ENCODE data around the gene SPATA9. TPM values are rescaled to one million over a fixed set of nuclear protein-coding genes. Genes with fewer than 3 reads are reported as not detected.

The SPATA9 gene
- total RNA-seq, 1 donor from 2014 or later = 1.0 TPM

DNA sequence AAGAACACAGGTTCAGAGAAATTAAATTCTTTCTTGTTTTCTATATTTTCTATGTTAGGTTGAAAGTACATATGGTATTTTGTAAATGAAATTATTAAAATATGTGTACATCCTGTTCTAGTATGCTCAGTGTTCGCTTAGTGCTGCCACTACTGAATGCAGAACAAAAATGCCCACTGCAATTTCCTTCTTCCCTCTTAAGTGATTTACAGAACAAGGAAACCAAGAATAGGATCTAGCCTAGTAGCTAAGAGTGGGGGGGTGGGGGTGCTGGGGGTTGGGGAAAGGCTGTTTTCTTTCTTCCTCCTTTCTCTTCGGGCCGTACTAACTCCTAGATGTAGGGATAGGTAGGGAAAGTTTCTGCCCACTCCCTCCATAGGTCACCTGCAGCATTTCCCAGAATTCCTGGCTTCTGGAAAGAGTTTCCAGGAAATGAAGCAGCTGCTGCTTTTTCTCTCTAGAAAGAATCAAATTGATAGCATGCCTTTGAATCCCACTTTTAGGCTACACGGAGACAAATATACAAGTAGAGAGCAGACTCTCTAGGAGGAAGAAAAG lies 15.7 kb downstream of the SPATA9 start:
- H3K9me3 ChIP-seq (ENCODE audit: control insufficient read depth in 3 of 3, low read length in 3 of 3) = no peaks in the 10 kb centered on the region

DNA sequence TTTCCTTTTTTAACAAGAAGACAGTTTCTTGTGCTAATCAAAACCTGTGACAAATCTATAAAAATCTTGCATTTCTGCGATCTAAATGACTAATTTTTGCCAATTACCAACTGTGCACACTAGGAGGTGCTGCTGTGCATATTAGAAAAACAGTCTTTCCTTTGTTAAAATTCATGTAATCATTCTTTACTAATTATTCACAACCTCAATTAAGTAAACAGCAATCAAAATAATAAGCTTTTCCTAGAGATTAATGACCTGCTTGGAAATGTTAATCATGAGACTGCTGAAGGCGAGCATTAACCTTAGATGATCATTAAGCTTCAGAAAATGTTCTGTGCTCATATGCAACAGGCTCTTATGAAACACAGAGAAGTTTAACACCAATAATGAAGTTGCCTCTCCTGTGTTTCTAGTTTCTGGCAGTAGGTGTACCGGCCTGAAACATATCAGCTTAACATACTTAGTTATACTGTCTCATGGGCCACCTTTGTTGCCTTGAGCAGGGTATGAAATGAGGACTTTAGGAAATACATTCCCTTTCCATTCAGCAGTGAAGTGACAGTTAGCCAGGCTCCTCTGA lies 18.5 kb downstream of the SPATA9 start:
- Histone ChIP-seq H3K36me3 (ENCODE audit: control insufficient read depth in 3 of 3, insufficient read depth in 3 of 3, low read length in 3 of 3) (no peaks in the 10 kb centered on the region), H3K9ac (ENCODE audit: low read depth in 1 of 3, low read length in 3 of 3) (peak overlapping the region in 2 of 3 donors; percentile 8 to 50), H3K27ac (ENCODE audit: low read depth, low read length) (no peak overlapping the region), H3K4me3 (ENCODE audit: low read length in 3 of 3) (no peak overlapping the region), H3K9me3 (ENCODE audit: control insufficient read depth in 3 of 3, low read length in 3 of 3) (no peaks in the 10 kb centered on the region), H3K4me1 (ENCODE audit: control insufficient read depth in 3 of 3, insufficient read depth in 3 of 3, low read length in 3 of 3) (peaks cover 4 to 9% (median 4%) of the 10 kb centered on the region in 3 donors), H3K27me3 (ENCODE audit: control insufficient read depth in 3 of 3, insufficient read depth in 3 of 3, low read length in 3 of 3) (no peaks in the 10 kb centered on the region)

More for the DNA sequence above, 15.7 kb downstream of the SPATA9 start:
- H3K9ac ChIP-seq (ENCODE audit: low read depth in 1 of 3, low read length in 3 of 3) = no peak overlapping the region
- H3K4me1 ChIP-seq (ENCODE audit: control insufficient read depth in 3 of 3, insufficient read depth in 3 of 3, low read length in 3 of 3) = peaks cover 10 to 21% (median 13%) of the 10 kb centered on the region in 3 donors
- H3K4me3 ChIP-seq (ENCODE audit: low read length in 3 of 3) = no peak overlapping the region
- H3K27ac ChIP-seq (ENCODE audit: low read depth, low read length) = no peak overlapping the region
- H3K36me3 ChIP-seq (ENCODE audit: control insufficient read depth in 3 of 3, insufficient read depth in 3 of 3, low read length in 3 of 3) = no peaks in the 10 kb centered on the region
- H3K27me3 ChIP-seq (ENCODE audit: control insufficient read depth in 3 of 3, insufficient read depth in 3 of 3, low read length in 3 of 3) = no peaks in the 10 kb centered on the region

DNA sequence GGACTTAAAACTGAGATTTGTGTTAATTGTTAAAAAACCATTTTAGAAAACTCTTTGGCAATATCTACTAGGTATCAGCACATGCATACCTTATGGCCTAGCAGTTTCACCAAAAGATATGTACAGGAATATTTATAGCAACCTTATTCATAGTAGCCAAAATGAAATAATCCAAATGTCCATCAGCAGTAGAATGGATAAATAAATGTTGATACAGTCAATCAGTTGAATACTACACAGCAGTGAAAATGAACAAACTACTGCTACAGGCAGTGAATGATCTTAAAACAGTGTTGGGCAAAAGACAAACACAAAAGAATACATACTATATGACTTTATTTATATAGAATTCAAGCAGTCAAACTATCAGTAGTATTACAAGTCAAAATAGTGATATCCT lies 19.8 kb downstream of the SPATA9 start:
- H3K9ac ChIP-seq (ENCODE audit: low read depth in 1 of 3, low read length in 3 of 3) = no peak overlapping the region
- H3K36me3 ChIP-seq (ENCODE audit: control insufficient read depth in 3 of 3, insufficient read depth in 3 of 3, low read length in 3 of 3) = no peaks in the 10 kb centered on the region
- no peaks in the 10 kb centered on the region for H3K9me3 ChIP-seq (ENCODE audit: control insufficient read depth in 3 of 3, low read length in 3 of 3)
- peaks cover 0 to 4% (median 4%) of the 10 kb centered on the region in 3 donors for H3K4me1 ChIP-seq (ENCODE audit: control insufficient read depth in 3 of 3, insufficient read depth in 3 of 3, low read length in 3 of 3)
- H3K27ac ChIP-seq (ENCODE audit: low read depth, low read length) = no peak overlapping the region
- H3K4me3 ChIP-seq (ENCODE audit: low read length in 3 of 3) = no peak overlapping the region
- no peaks in the 10 kb centered on the region for H3K27me3 ChIP-seq (ENCODE audit: control insufficient read depth in 3 of 3, insufficient read depth in 3 of 3, low read length in 3 of 3)

DNA sequence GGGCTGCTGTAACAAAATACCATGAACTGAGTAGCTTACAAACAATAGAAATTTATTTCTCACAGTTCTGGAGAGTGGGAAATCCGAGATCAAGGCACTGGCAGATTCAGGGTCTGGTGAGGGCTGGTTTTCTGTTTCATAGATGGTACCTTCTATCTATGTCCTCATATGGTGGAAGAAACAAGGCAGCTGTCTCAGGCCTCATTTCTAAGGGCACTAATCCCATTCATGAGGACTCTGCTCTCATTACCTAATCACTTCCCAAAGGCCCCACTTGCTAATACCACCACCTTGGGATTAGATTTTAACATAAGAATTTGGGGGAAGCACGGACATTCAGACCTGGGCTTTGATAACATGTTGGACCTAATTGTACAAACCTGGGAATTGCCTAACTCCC lies 22.7 kb downstream of the SPATA9 start:
- Histone ChIP-seq H3K36me3 (ENCODE audit: control insufficient read depth in 3 of 3, insufficient read depth in 3 of 3, low read length in 3 of 3) (no peaks in the 10 kb centered on the region), H3K4me1 (ENCODE audit: control insufficient read depth in 3 of 3, insufficient read depth in 3 of 3, low read length in 3 of 3) (peaks cover 0 to 4% (median 4%) of the 10 kb centered on the region in 3 donors), H3K9ac (ENCODE audit: low read depth in 1 of 3, low read length in 3 of 3) (no peak overlapping the region), H3K9me3 (ENCODE audit: control insufficient read depth in 3 of 3, low read length in 3 of 3) (no peaks in the 10 kb centered on the region), H3K4me3 (ENCODE audit: low read length in 3 of 3) (no peak overlapping the region), H3K27ac (ENCODE audit: low read depth, low read length) (no peak overlapping the region), H3K27me3 (ENCODE audit: control insufficient read depth in 3 of 3, insufficient read depth in 3 of 3, low read length in 3 of 3) (no peaks in the 10 kb centered on the region)

DNA sequence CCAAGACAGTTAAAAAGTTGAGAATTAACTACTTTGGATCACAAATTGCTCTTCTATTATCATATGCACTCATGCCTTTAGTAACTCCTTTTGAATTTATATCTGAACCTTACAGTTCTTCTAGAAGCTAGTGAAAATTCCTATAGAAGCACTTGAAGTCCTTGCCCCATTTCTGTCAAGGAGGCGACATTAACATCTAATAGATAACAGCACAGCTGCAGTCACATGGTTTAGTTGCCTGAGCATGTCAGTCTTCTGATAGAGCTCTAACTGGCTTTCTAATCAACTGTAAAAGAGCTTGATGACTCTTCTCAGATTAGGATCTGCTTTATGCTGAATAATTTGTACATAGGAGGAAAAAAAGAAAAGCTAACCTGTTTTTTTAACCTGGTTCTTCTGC lies 27.2 kb downstream of the SPATA9 start:
- Histone ChIP-seq H3K36me3 (ENCODE audit: control insufficient read depth in 3 of 3, insufficient read depth in 3 of 3, low read length in 3 of 3) (peaks cover 0 to 9% (median 7%) of the 10 kb centered on the region in 3 donors), H3K4me1 (ENCODE audit: control insufficient read depth in 3 of 3, insufficient read depth in 3 of 3, low read length in 3 of 3) (no peaks in the 10 kb centered on the region), H3K4me3 (ENCODE audit: low read length in 3 of 3) (no peak overlapping the region), H3K27ac (ENCODE audit: low read depth, low read length) (no peak overlapping the region), H3K9ac (ENCODE audit: low read depth in 1 of 3, low read length in 3 of 3) (no peak overlapping the region), H3K27me3 (ENCODE audit: control insufficient read depth in 3 of 3, insufficient read depth in 3 of 3, low read length in 3 of 3) (no peaks in the 10 kb centered on the region), H3K9me3 (ENCODE audit: control insufficient read depth in 3 of 3, low read length in 3 of 3) (no peaks in the 10 kb centered on the region)

DNA sequence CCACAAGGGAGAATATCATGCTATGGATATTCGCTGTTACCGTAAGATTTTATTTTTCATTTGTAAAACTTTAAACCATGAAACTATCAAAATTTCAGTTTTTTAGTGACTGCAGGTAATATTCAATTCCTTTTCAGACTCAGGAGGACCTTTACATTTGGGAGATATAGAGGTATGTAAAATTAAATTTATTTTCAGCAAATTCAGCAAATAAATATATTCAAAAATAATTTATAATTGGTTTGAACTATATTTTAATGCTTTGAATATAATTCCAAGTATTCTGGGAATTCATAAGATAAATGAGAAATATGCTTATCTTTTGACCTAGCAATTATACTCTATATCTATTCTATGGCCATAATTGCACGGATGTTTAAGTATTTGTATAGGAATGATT lies 28.6 kb downstream of the SPATA9 start:
- no peaks in the 10 kb centered on the region for H3K27me3 ChIP-seq (ENCODE audit: control insufficient read depth in 3 of 3, insufficient read depth in 3 of 3, low read length in 3 of 3)
- H3K4me1 ChIP-seq (ENCODE audit: control insufficient read depth in 3 of 3, insufficient read depth in 3 of 3, low read length in 3 of 3) = peaks cover 0 to 8% (median 0%) of the 10 kb centered on the region in 3 donors
- H3K9ac ChIP-seq (ENCODE audit: low read depth in 1 of 3, low read length in 3 of 3) = no peak overlapping the region

DNA sequence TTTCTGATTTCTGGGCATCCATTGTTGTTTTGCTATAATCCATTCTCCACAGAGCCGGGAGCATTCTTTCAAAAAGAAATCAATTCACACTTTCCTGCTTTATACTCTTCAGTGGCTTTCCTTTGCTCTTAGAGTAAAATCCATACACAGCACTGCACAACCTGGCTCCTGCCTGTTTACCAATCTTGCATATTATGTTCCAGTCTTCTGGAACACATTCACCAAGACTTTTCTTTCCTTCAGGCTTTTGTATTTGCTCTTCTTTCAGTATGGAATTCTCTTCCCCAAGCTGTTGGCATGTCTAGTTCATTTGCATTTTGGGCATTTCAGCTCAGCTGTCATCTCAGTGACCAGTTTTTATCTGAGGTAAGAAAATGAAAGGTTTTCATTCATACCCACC lies 29.9 kb downstream of the SPATA9 start:
- Histone ChIP-seq H3K4me3 (ENCODE audit: low read length in 3 of 3) (no peak overlapping the region), H3K9me3 (ENCODE audit: control insufficient read depth in 3 of 3, low read length in 3 of 3) (no peaks in the 10 kb centered on the region), H3K4me1 (ENCODE audit: control insufficient read depth in 3 of 3, insufficient read depth in 3 of 3, low read length in 3 of 3) (peaks cover 0 to 8% (median 0%) of the 10 kb centered on the region in 3 donors), H3K9ac (ENCODE audit: low read depth in 1 of 3, low read length in 3 of 3) (no peak overlapping the region), H3K27me3 (ENCODE audit: control insufficient read depth in 3 of 3, insufficient read depth in 3 of 3, low read length in 3 of 3) (no peaks in the 10 kb centered on the region), H3K36me3 (ENCODE audit: control insufficient read depth in 3 of 3, insufficient read depth in 3 of 3, low read length in 3 of 3) (peaks cover 0 to 9% (median 7%) of the 10 kb centered on the region in 3 donors), H3K27ac (ENCODE audit: low read depth, low read length) (no peak overlapping the region)

More for the DNA sequence above, 28.6 kb downstream of the SPATA9 start:
- H3K9me3 ChIP-seq (ENCODE audit: control insufficient read depth in 3 of 3, low read length in 3 of 3) = no peaks in the 10 kb centered on the region
- no peak overlapping the region for H3K27ac ChIP-seq (ENCODE audit: low read depth, low read length)
- peaks cover 0 to 9% (median 7%) of the 10 kb centered on the region in 3 donors for H3K36me3 ChIP-seq (ENCODE audit: control insufficient read depth in 3 of 3, insufficient read depth in 3 of 3, low read length in 3 of 3)
- H3K4me3 ChIP-seq (ENCODE audit: low read length in 3 of 3) = no peak overlapping the region

DNA sequence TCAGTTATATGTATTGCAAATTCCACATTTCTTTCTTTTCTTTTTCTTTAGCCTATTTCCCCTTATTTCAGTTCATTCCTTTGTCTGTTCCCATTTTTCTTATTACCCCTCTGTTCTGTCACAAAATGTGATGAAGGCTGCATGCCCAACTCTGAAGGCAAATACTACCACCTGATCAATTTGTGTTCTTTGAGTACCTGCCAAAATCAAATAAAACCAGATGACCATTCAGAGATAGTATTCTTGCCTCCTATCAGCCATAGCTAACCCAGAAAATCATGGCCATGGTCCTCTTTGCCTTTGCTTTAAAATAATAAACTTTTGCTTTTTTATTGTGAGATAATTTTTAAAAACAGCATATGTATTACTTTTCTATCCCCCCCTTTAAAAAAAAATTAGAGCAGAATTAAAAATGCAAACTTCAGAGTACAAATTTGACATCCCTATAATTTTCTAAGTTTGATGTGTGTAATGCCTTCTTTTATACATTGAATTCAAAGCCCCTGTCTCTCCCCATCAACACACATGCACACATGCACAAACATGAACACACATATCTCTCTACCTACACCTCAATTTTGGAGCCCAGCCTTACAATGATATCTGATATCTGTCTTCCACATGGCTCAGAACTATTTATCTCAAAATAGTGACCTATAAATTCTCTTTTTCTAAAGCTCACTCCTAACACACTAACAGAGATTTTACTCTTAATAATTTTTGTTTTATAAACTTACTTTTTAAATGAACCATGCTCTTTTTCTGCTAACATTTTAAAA lies 32.8 kb downstream of the SPATA9 start:
- no peaks in the 10 kb centered on the region for H3K9me3 ChIP-seq (ENCODE audit: control insufficient read depth in 3 of 3, low read length in 3 of 3)
- H3K36me3 ChIP-seq (ENCODE audit: control insufficient read depth in 3 of 3, insufficient read depth in 3 of 3, low read length in 3 of 3) = peaks cover 0 to 9% (median 7%) of the 10 kb centered on the region in 3 donors
- no peak overlapping the region for H3K9ac ChIP-seq (ENCODE audit: low read depth in 1 of 3, low read length in 3 of 3)
- no peak overlapping the region for H3K4me3 ChIP-seq (ENCODE audit: low read length in 3 of 3)
- H3K27me3 ChIP-seq (ENCODE audit: control insufficient read depth in 3 of 3, insufficient read depth in 3 of 3, low read length in 3 of 3) = no peaks in the 10 kb centered on the region
- peaks cover 0 to 12% (median 4%) of the 10 kb centered on the region in 3 donors for H3K4me1 ChIP-seq (ENCODE audit: control insufficient read depth in 3 of 3, insufficient read depth in 3 of 3, low read length in 3 of 3)
- no peak overlapping the region for H3K27ac ChIP-seq (ENCODE audit: low read depth, low read length)

DNA sequence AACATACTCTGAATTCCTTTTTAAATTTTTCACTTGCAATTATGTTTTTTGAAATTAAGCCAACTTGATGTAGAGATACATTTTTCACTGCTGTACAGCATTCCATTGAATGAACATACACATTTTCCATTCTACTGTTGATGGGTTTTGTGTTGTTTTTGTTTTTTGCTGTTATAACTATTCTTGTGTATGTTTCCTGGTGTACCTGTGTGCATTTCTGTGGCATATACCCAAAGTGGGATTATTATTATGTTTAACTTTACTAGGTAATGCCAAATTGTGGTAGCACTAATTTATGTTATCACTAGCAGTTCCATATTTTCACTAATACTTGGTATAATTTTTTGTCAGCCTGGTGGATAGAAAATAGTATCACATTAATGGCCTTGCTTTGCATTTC lies 33.5 kb downstream of the SPATA9 start:
- Histone ChIP-seq H3K27me3 (ENCODE audit: control insufficient read depth in 3 of 3, insufficient read depth in 3 of 3, low read length in 3 of 3) (no peaks in the 10 kb centered on the region), H3K36me3 (ENCODE audit: control insufficient read depth in 3 of 3, insufficient read depth in 3 of 3, low read length in 3 of 3) (peaks cover 0 to 9% (median 7%) of the 10 kb centered on the region in 3 donors), H3K9ac (ENCODE audit: low read depth in 1 of 3, low read length in 3 of 3) (no peak overlapping the region), H3K27ac (ENCODE audit: low read depth, low read length) (no peak overlapping the region), H3K4me3 (ENCODE audit: low read length in 3 of 3) (no peak overlapping the region), H3K9me3 (ENCODE audit: control insufficient read depth in 3 of 3, low read length in 3 of 3) (no peaks in the 10 kb centered on the region), H3K4me1 (ENCODE audit: control insufficient read depth in 3 of 3, insufficient read depth in 3 of 3, low read length in 3 of 3) (peaks cover 0 to 12% (median 4%) of the 10 kb centered on the region in 3 donors)
